Neuronal stem cell (in vitro differentiated cells): Measurements from ENCODE around the gene CD151.
A peak's percentile ranks its signal among the peaks of the same experiment; 100 is the strongest.

Experiments used
- DNase-seq: peaks from one replicate; pipeline ENCODE4 v3.0.0-alpha.2; 2013; ENCODE audit warnings: low spot score
- H2AFZ ChIP-seq: one replicate; pipeline ENCODE4 v1.6.1; 2013; ENCODE audit warnings: mild to moderate bottlenecking, low read length, inconsistent platforms
- H2AK5ac ChIP-seq: 2 replicates; pipeline ENCODE4 v1.6.1; 2013; ENCODE audit warnings: low read depth, mild to moderate bottlenecking, inconsistent platforms, low read length, moderate library complexity, mixed read lengths
- H2BK120ac ChIP-seq: 2 replicates; pipeline ENCODE4 v1.6.1; 2013; ENCODE audit warnings: low read depth, mild to moderate bottlenecking, inconsistent platforms, low read length, moderate library complexity, mixed read lengths
- H2BK12ac ChIP-seq: one replicate; pipeline ENCODE4 v1.6.1; 2013; ENCODE audit warnings: low read length, inconsistent platforms
- H2BK15ac ChIP-seq: 2 replicates; pipeline ENCODE4 v1.6.1; 2013; ENCODE audit warnings: mild to moderate bottlenecking, low read length, inconsistent platforms, mixed read lengths
- H2BK5ac ChIP-seq: one replicate; pipeline ENCODE4 v1.6.1; 2013; ENCODE audit warnings: inconsistent platforms, mild to moderate bottlenecking, low read length, moderate library complexity
- H3K14ac ChIP-seq: one replicate; pipeline ENCODE4 v1.6.1; 2013; ENCODE audit warnings: low read length, inconsistent platforms
- H3K18ac ChIP-seq: 2 replicates; pipeline ENCODE4 v1.6.1; 2013; ENCODE audit warnings: low read length, inconsistent platforms
- H3K23ac ChIP-seq: 2 replicates; pipeline ENCODE4 v1.6.1; 2013; ENCODE audit warnings: low read depth, mild to moderate bottlenecking, mixed read lengths, low read length, inconsistent platforms; ENCODE audit not compliant: poor library complexity
- H3K27ac ChIP-seq: replicated peaks from 3 replicates; pipeline ENCODE4 v1.5.1; 2013; ENCODE audit warnings: low read length, inconsistent platforms
- H3K27me3 ChIP-seq, 3 experiments: 2 replicates each; pipeline ENCODE4 v1.6.1; 2013; ENCODE audit warnings: low read length in 3 of 3, mild to moderate bottlenecking in 2 of 3, inconsistent platforms in 1 of 3, low read depth in 1 of 3, mixed read lengths in 1 of 3, moderate library complexity in 1 of 3; ENCODE audit not compliant: control insufficient read depth in 3 of 3, insufficient read depth in 3 of 3
- H3K36me3 ChIP-seq, 2 donors: replicated peaks in 1 of 2; 2 replicates each; pipeline ENCODE4 v1.6.1; 2013; ENCODE audit warnings: low read length in 2 of 2; ENCODE audit not compliant: control insufficient read depth in 2 of 2, insufficient read depth in 2 of 2
- H3K4ac ChIP-seq: 2 replicates; pipeline ENCODE4 v1.6.1; 2013; ENCODE audit warnings: inconsistent platforms, mild to moderate bottlenecking, low read length, moderate library complexity
- H3K4me1 ChIP-seq, 2 donors: 1 replicate in 1 of 2; 2 replicates in 1 of 2; pipeline ENCODE4 v1.6.1; 2013; ENCODE audit warnings: low read length in 2 of 2, low read depth in 1 of 2; ENCODE audit not compliant: control insufficient read depth in 2 of 2, insufficient read depth in 1 of 2
- H3K4me2 ChIP-seq: one replicate; pipeline ENCODE4 v1.6.1; 2013; ENCODE audit warnings: mild to moderate bottlenecking, low read length, inconsistent platforms; ENCODE audit not compliant: insufficient read depth, poor library complexity, severe bottlenecking
- H3K4me3 ChIP-seq, 2 donors: 2 replicates each; pipeline ENCODE4 v1.5.1; 2013; ENCODE audit warnings: low read length in 2 of 2, mild to moderate bottlenecking in 2 of 2, inconsistent platforms in 1 of 2, moderate library complexity in 1 of 2
- H3K79me1 ChIP-seq: one replicate; pipeline ENCODE4 v1.6.1; 2013; ENCODE audit warnings: low read depth, mild to moderate bottlenecking, inconsistent platforms, low read length, moderate library complexity
- H3K9ac ChIP-seq: one replicate; pipeline ENCODE4 v1.6.1; 2013; ENCODE audit warnings: mild to moderate bottlenecking, low read depth, low read length, inconsistent platforms; ENCODE audit not compliant: poor library complexity
- H3K9me3 ChIP-seq, 2 donors: replicated peaks in 1 of 2; 2 replicates each; pipeline versions ENCODE3 to v1.6.1; 2013; ENCODE audit warnings: low read length in 2 of 2, mild to moderate bottlenecking in 2 of 2, inconsistent platforms in 1 of 2, low read depth in 1 of 2, mixed read lengths in 1 of 2, moderate library complexity in 1 of 2; ENCODE audit not compliant: control insufficient read depth in 2 of 2, insufficient read depth in 1 of 2
- H4K8ac ChIP-seq: one replicate; pipeline ENCODE4 v1.6.1; 2013; ENCODE audit warnings: low read depth, mild to moderate bottlenecking, inconsistent platforms, low read length, moderate library complexity
- H4K91ac ChIP-seq: one replicate; pipeline ENCODE4 v1.6.1; 2013; ENCODE audit warnings: low read length, low read depth, mild to moderate bottlenecking, inconsistent platforms; ENCODE audit not compliant: poor library complexity
- WGBS, 2 donors: extraction: QIAGEN DNeasy Blood & Tissue Kit; methylation state at CpG; one replicate each; pipeline ENCODE4 v1.1.7; 2013; ENCODE audit warnings: missing lambda C conversion rate in 2 of 2, mixed read lengths in 1 of 2; ENCODE audit not compliant: insufficient read length in 2 of 2, insufficient replicate concordance in 1 of 2; ENCODE audit errors: extremely low coverage in 2 of 2; 5-methylcytosine and 5-hydroxymethylcytosine counted together

CD151 gene

DNA sequence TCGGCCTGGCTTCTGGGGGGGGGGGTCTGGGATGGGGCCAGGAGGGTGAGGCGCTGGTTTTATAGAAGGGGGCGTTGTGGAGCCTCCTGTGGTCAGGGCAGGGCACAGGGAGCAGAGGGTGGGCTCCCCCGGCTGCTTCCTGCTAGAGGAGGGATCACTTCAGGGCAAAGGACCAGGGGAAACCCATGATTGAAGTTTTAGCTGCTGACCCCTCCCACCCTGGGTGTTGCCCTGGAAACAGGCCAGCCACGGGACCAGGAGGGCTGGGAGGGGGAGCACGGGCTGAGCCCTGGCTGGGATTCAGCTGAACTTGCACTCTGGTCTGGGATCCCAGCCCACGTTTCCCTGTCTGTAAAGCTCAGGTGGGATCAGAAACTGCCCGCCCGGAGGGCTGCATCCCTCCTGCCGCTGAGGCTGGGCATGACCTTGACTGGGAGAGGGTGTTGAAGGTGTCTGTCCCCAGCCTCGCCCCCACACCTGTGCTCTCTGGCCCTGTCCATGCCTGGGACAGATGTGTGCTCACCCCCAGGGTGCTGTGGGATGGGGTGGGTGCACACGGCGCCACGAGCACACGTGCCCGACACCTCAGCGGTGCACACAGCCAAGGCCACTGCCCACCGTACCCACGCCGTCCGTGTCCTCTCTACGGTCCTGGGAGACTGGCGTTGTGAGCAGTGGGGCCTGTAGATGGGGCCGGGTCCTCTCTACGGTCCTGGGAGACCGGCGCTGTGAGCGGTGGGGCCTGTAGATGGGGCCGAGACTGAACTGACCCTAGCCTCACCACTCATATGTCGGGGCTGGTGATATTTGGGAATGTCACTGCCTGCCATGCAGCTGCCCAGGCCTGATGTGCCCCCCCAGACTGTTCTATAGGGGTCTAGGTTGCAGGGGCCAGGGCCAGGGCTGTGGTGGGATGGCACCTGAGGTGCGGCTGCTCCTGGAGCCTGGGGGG lies 12.2 kb downstream of the CD151 start:
- H3K4ac ChIP-seq, result no peak overlapping the region
- peak overlapping the region; percentile 83 for H3K18ac ChIP-seq
- peak overlapping the region; percentile 49 for H3K14ac ChIP-seq
- H3K4me3 ChIP-seq, result peak overlapping the region; percentile 43 to 96
- WGBS, 2 donors, result no CpG with 5 or more reads among the region's 31 CpGs
- H3K4me1 ChIP-seq, result peaks cover 30 to 36% of the 10 kb centered on the region in 2 donors
- H2BK12ac ChIP-seq, result peak overlapping the region; percentile 100
- H2BK5ac ChIP-seq, result peak overlapping the region; percentile 69
- H3K9ac ChIP-seq, result no peak overlapping the region
- DNase-seq, result no peak
- peaks cover 17% of the 10 kb centered on the region for H3K79me1 ChIP-seq
- peaks cover 0 to 9% (median 0%) of the 10 kb centered on the region in 3 experiments for H3K27me3 ChIP-seq
- H3K4me2 ChIP-seq, result peak overlapping the region; percentile 82
- no peak overlapping the region for H4K8ac ChIP-seq
- peak overlapping the region; percentile 84 for H3K27ac ChIP-seq
- H4K91ac ChIP-seq, result no peak overlapping the region
- H2BK120ac ChIP-seq, result peak overlapping the region; percentile 91
- H2AK5ac ChIP-seq, result peak overlapping the region; percentile 100
- no peak overlapping the region for H2AFZ ChIP-seq
- peaks cover 12 to 15% of the 10 kb centered on the region in 2 donors for H3K36me3 ChIP-seq
- H3K23ac ChIP-seq, result no peak overlapping the region
- peak overlapping the region; percentile 30 for H2BK15ac ChIP-seq
- H3K9me3 ChIP-seq, result no peaks in the 10 kb centered on the region

DNA sequence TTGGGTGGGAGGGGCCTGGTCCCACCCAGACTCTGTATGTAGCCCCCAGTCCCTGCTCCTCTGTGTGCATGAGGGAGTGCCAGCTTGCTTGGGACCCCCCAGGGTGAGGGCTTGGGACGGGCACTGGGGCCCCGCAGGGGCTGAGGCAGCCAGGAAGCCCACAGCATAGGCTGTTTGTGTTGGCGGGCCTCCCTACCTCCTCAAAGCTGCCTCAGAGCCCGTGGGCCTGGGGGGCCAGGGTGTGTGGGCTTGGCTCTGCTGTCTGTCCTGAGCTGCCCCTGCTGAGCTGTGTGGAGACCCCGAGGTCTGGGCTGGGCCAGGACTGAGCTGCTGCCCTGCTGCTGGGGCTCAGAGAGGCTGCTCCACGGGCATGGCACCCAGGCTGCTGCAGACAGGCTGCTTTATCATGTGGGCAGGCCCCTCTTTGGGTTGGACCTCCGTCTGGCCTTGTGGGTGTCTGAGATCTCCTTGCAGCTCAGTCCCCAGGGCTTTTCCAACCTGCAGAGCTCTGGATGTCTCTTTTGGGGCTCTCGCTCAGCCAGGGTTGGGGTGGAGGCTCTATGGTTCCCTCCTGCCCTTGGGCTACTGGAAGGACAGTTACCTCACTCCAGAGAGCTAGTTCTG lies 13.2 kb downstream of the CD151 start:
- Histone ChIP-seq H3K4ac (no peak overlapping the region), H3K14ac (no peak overlapping the region), H3K4me1 (peaks cover 32 to 40% of the 10 kb centered on the region in 2 donors), H3K79me1 (peaks cover 16% of the 10 kb centered on the region), H3K9ac (no peak overlapping the region), H2BK5ac (peak overlapping the region; percentile 56), H4K8ac (no peak overlapping the region), H3K9me3 (no peaks in the 10 kb centered on the region), H3K18ac (peak overlapping the region; percentile 78), H2BK12ac (peak overlapping the region; percentile 97), H2BK120ac (no peak overlapping the region), H3K4me3 (no peak overlapping the region), H2AK5ac (peak overlapping the region; percentile 100), H2BK15ac (peak overlapping the region; percentile 30), H4K91ac (no peak overlapping the region), H3K27me3 (peaks cover 0 to 19% (median 0%) of the 10 kb centered on the region in 3 experiments), H2AFZ (no peak overlapping the region), H3K36me3 (peaks cover 2 to 5% of the 10 kb centered on the region in 2 donors), H3K23ac (peak overlapping the region; percentile 0), H3K27ac (no peak overlapping the region), H3K4me2 (no peak overlapping the region)
- DNase-seq, result no peak
- no CpG with 5 or more reads among the region's 8 CpGs for WGBS, 2 donors

DNA sequence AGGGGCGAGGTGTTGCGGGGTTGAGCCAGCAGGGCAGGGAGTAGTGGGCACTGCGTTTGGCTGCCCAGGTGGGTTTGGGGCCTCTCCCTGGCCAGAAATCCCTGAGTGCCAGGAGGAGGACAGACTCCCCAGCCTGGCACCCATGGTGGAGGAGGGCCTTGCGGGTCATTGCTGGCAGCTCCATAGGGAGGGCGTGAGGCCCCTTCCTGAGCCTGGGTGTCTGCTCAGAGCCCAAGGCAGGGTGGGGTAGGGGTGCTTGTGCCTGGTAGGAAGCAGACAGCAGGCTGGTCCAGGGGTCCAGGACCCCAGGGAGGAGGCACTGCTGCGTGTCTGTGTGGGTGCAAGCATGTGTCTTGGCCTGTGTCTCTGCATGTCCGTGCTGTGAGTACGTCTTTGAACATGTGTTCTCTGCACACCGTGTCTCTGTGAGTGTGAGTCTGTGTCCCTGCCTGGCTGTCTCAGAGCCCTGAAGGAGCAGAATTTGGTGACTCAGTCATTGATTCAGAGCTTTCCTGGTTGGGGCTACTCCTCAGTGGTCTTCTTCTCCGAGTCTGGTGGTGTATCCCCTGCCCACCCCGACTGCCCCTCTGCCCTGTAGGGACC lies 13.8 kb downstream of the CD151 start:
- H2BK120ac ChIP-seq, result no peak overlapping the region
- no peak overlapping the region for H3K27ac ChIP-seq
- no CpG with 5 or more reads among the region's 11 CpGs for WGBS, 2 donors
- H2AFZ ChIP-seq, result no peak overlapping the region
- peaks cover 32 to 43% of the 10 kb centered on the region in 2 donors for H3K4me1 ChIP-seq
- H2BK15ac ChIP-seq, result no peak overlapping the region
- no peak for DNase-seq
- peak overlapping the region; percentile 0 for H3K23ac ChIP-seq
- no peak overlapping the region for H3K9ac ChIP-seq
- peaks cover 16% of the 10 kb centered on the region for H3K79me1 ChIP-seq
- H4K8ac ChIP-seq, result no peak overlapping the region
- no peak overlapping the region for H4K91ac ChIP-seq
- no peak overlapping the region for H3K4ac ChIP-seq
- H3K4me2 ChIP-seq, result no peak overlapping the region
- no peak overlapping the region for H3K14ac ChIP-seq
- peak overlapping the region; percentile 56 for H2BK5ac ChIP-seq
- H3K27me3 ChIP-seq, result peaks cover 0 to 20% (median 0%) of the 10 kb centered on the region in 3 experiments
- no peaks in the 10 kb centered on the region for H3K36me3 ChIP-seq
- H3K4me3 ChIP-seq, result no peak overlapping the region
- H3K18ac ChIP-seq, result peak overlapping the region; percentile 27
- peak overlapping the region; percentile 100 for H2AK5ac ChIP-seq
- H3K9me3 ChIP-seq, result no peaks in the 10 kb centered on the region
- peak overlapping the region; percentile 0 for H2BK12ac ChIP-seq
